HG03025 (cell line): ENCODE data around the gene UHMK1.
A peak's percentile ranks its signal among the peaks of the same experiment; 100 is the strongest.

ENCODE experiments used
- ATAC-seq: cut with Tn5 transposase; IDR thresholded peaks from one replicate; pipeline ENCODE4 v1.9.1; 2021; ENCODE audit warnings: mild to moderate bottlenecking, moderate library complexity; ENCODE audit not compliant: unreplicated experiment, low FRiP score

The UHMK1 gene

DNA sequence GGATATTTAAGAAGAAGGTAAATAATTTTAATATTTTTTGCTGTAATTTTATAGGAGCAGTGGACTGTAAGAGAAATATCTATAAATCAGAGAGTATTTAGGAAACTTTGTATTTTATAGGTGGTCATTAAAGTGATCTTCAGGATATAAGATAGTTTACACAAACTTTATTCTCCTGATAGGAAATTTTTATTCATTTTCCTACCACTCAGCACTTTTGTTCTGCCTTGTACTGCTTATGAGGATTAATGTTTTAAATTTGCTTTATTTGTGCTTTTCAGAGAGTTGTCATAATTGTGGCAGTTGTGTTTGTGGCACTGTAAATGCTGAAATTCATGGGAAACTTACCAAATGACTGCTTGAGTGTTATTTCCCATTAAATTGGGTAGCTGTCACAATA lies 29.7 kb downstream of the UHMK1 start:
- no peak for ATAC-seq

DNA sequence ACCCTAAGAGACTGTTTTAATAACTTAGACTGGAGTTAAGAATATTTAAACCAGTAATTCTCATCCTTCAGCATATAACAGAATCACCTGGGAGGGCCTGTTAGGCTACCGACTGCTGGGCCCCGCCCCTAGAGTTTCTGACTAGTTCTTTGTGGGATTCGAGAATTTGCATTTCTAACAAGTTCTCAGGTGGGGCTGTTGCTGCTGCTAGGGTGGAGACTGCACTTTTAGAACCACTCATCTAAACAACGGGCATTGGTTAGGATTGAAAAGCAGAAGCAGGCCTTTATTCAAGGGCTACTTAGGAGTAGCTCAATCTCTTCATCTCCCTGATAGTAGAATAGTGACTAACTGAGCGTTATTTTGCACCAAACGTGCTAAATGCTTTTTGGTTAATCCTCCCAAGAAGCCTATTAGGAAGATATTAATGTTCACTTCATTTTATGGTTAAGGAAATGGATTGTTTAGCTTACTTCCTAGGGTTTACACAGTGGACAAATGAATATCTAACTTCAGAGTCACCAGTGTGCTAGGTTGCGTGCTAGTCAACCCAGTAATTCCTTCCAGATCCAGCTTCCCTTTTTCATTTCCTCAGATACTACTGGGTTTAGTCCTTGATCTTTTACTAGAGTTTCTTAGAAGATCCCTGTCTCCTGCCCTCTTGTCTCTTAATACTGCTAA lies 32.8 kb downstream of the UHMK1 start:
- peak; percentile 97 for ATAC-seq

DNA sequence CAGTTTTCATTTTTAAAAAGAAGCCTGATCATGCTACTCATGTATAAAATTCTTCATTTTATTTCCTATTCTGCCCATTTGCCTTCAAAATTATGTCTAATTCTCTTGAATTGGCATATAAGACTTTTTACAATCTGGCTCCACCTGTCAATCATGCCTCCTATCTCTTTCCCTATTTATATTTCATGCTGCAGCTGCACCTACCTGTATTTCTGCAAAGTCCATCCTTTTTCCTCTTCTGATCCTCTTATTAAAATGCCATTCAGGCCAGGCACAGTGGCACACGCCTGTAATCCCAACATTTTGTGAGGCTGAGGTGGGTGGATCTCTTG lies 33.3 kb downstream of the UHMK1 start:
- no peak for ATAC-seq

DNA sequence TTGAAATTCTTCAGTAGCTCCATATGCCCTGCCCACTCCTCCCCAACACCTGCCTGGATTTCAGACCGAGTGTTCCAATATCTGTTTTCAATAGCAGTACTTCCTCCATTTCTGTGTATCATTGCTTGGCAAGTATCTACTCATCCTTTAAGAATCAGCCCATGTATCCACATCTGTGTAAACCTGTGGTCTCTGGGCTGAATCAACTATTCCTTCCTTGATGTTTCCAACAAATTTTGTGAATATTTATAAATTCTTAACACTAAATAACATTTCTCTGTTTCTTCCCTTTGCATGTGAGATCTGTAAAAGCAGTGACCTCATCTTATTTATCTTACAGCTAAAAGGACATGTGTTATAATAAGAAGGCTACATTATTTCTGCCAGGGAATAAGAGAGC lies 37.9 kb downstream of the UHMK1 start:
- no peak for ATAC-seq

DNA sequence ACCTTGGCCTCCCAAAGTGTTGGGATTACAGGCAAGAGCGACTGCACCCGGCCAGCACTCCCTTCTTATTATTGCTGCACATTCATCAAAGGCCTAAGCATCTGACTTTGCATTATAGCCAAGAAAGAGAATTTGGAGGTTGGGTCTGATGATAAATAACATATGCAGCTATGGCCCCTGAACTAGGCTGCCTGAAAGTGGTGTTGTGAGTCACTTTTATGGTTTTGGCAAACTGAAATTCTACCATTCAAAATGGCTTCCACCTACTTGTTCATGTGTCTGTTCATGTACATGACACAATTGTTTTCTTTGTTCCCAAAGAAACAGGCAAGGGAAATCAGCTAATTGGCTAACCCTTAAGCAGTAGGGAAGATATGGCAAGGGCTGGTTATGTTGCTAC lies 38.9 kb downstream of the UHMK1 start:
- no peak for ATAC-seq

DNA sequence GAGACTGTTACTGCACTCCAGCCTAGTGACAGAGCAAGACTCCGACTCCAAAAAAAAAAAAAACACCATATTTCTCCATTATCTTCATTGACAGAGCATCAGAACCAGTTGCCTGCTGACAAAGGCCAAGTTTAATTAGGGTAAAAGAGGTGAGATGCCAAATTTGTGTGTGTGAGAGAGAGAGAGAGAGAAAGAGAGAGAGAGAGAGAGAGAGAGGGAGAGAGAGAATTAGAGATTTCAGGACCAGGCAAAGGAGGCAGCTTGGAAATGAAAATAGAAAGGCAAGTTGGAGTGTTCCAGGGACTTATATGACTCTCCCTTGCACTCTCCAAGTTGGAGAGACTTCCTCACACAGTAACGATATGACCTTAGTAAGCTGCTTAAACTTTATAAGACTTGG lies 39.6 kb downstream of the UHMK1 start:
- ATAC-seq = no peak

DNA sequence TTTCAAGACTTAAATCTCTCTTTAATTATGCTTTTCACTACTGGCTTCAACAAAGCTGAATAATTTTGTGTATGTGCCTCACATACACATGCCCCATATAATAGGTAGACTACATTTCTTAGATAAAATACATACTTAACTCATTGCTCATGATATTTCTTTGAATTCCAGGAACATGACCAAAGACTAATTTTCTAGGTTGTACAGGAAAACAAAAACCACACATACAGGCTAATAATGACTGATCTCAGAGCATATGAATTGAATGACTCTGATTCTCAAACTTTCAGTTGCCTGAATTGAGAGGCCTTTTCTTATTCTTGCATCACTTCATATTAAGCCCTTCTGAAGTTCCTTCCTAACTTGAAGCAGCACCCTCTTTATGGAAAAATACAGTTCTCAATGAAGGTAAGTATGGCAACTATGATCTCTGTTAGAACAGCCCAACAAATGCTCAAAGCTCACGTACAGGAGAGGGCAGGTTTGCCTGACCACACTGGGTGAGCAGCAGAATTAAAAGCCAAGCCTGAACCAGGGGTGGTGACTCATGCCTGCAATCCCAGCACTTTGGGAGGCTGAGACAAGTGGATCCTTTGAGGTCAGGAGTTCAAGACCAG lies 41.3 kb downstream of the UHMK1 start:
- ATAC-seq = no peak

DNA sequence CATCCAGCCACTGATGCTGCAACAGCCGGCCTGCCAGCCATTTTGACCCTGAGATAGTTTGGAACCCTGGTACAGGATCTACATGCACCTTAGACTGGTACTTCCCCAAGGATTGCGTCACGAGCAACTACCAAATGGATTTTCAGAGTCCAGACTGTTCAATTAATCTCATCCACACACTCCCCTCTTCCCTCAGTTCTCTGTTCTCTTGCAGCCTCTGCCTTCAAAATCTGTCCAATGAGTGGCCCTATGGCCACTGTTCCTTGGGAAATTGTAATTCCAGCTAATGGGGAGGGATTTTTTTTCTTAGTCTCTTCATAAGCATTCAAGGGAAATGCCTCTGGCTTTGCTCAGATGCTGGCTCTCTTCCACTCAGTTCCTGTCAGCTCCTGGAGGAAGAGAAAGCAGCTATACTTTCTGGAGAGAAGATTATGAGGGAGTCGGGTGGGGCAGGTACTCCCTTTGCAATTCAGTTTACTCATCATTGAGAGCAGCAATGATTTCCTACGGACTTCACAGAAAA lies 44.1 kb downstream of the UHMK1 start:
- ATAC-seq = no peak

DNA sequence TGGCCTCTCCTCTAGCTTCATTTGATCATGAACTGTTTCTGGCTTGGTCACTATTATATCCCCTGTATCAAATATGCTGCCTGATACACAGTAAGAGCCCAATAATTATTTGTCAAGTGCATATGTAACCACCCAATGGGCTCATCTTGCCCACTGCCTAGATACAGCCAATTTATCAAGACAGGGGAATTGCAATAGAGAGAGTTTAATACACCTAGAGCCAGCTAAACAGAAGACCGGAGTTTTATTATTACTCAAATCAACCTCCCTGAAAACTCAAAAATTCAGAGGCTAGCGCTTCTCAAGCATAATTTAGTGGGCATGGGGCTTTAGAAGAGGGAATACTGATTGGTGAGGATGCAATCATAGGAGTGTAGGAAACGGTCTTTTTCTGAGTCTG lies 45.6 kb downstream of the UHMK1 start:
- no peak for ATAC-seq

DNA sequence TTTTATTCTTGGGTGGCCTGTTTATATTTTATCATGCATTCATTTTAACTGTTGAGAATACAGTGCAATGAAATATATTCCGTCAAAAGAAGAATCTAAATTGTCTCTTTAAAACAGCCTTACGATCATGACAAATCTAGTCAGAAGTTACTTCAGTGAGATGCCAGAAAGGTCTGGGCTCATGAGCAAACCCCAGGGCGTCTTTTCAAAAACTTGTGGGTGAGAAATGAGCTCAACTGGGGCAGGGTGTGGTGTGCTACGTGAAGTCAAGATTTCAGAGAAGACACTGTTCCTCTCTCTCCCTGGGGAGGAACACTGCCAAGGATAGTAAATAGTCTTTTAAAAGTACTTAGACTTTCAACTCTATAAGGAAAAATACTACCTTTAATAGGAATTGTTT lies 50.6 kb downstream of the UHMK1 start:
- ATAC-seq = no peak

DNA sequence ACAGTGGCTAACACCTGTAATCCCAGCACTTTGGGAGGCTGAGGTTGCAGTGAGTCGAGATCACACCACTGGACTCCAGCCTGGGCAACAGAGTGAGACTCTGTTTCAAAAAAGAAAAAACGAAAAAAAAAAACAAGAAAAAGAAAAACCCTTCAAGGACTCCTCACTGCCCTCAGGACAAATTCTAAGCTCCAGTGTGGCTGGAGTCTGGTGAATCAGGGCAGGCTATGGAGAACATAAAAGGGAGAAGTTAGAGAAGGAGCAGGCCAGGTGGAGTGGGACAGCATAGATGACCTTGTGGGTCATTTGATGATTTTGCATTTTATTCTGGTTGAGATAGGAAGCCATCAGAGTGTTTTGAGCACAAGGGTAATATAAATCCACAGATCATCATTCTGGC lies 51.4 kb downstream of the UHMK1 start:
- no peak for ATAC-seq

DNA sequence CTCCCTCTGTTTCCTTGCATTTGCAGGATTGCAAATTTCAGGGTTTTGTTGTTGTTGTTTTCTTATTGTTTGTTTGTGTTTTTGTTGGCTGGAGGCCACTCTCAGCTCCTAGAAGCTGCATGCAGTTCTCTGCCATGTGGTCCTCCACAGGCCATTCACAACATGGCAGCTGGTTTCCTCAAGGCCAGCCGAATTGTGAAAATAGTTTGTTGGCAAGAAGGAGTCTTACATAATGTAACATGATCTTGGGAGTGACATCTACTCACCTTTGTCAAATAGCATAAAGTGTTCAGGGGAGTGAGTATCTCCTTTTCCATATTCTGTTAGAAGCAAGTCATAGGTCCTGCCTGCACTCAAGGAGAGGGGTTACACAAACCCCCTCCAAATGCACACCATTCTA lies 53.3 kb downstream of the UHMK1 start:
- no peak for ATAC-seq

DNA sequence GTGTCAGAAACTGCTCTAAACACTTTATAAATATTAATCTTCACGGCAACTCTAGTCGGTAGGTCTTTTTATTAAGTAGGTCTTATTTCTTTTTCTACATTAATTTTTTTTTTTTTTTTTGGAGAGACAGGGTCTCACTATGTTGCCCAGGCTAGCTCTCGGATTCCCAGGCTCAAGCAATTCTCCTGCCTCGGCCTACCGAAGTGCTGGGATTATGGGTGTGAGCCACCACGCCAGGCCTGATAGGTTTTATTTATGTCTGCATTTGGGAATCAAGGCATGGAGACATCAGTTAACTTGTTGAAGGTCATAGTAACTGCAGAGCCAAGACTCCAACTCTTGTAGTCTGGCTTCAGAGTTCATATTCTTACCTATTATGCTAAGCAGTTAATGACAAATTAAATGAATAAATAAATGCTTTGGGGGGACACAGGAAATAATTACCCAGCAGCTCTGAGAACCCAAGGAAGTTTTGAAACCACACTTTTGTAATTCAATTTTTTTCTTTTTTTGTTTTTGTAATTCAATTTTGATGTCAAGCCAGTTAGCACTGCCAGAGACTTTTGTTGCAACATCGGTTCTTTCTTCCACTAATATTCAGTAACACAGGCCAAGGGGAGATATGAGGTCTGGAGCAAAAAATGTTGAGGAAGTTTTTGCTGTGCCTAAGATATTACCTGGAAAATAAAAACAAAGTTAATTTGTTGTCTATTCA lies 54.5 kb downstream of the UHMK1 start:
- no peak for ATAC-seq

DNA sequence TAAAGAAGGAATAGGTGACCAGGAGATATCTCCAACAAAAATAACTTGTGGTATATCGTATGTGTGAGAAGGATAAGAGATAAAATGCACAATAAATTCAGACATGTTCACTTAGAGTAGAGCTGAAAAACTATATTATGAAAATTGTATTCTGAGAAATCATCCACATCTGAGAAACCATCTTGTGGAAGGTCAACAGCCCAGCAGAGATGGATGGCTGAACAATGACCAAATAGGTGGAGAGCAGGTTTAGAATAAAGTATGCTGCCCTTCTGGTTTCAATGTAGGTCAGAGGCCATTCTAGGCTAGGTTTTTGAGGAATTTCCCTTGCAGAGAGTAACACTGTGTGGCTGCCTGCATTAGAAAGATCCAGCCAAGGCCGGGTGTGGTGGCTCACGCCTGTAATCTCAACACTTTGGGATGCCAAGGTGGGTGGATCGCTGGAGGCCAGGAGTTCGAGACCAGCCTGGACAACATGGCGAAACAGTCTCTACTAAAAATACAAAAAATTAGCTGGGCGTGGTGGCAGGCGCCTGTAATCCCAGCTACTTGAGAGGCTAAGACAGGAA lies 55.1 kb downstream of the UHMK1 start:
- ATAC-seq = no peak

DNA sequence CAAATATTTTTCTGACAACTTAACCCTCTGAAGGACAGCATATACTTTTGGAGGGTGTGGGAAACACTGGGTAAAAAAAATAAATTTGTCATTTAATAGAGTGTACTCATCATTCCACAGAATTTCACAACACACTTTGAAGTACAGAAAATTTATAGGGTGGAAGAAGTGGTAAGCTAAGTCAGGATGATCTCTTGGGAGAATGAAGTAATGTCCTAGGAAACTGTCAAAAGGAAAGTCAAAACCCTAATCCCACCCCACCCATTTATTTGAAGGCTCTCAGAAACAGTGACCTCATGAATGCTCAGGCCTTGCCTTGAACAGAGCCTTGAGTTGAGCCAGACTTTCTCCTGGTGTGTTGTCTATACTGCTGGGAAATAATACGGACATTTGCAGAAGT lies 56.6 kb downstream of the UHMK1 start:
- no peak for ATAC-seq

DNA sequence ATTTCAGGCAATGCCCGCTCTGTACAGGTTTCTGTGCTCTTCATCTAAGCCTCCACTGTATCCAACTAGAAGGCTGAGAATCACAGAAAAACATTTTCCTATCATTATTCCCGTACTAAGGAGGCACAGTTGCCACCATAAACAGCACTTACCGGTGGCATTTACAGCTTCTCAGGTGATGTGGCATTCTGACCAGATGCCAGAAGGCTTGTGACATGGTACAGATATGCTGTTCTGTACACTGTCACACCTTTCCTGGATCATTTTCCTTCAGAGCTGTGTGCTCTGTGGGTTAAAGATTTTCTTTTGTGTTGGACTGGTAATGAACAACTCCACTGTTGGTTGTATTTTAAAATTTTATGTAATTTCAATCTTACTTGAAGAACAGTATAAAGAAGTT lies 59.9 kb downstream of the UHMK1 start:
- ATAC-seq = no peak

DNA sequence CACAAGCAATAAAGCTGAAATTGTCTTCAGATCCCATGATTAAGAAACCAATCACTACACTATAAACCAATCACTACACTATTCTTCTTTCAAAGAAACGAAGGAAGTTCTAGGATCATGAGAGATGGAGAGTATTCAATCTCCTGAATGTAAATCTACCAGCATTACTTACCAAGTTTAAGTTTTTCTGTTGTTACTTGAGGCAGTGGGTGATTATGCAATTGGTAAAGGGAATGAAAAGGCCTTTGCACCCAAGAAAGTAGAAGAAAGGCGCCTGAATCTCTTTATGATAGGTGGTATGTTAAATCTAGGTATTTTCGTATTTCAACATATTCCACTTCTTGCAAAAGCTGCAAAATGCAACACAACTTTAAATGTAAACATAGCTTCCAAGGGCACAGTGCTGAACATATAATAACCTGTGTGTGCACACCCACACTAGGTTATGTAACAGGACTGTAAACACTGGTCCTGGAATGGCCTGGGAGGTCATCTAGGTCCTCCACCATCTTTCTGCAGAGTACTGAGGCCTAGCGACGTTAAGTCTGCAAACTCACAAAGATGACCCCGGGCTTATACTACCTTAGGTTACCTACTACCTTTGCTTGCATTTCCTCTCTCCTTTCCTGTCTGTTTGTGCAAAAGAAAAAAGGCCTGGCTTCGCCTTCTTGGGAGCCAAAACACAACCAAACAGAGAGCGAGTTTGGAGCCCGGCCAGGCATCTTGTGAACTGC lies 62.9 kb downstream of the UHMK1 start:
- ATAC-seq = no peak

DNA sequence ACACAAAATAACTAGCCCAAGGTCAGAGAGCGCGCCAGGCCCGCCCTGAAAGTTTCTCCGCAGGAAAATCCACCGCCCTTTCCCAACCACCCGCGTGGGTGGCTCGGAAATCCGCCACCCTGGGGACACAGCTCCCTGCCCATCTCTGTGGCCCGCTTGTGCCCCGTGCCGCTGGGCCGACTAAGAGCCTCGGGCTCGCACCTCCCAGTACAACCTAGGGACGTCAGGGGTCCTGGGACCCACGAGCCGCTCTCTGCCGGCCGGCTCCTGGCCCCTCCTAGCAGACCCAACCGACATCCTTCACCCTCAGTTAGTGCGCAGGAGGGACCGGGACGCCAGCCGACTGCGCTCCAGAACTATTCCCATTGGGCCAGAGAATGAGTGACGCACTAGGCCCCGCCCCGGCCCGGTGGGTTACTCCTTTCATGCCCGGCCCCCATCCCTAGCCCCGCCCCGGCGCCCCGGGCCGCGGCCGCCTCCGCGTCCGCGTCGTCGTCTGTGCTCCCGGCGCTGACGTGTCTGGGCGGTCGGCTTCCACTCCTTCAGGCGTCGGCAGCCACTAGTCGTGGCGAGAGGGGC lies 63.5 kb downstream of the UHMK1 start:
- peak; percentile 94 for ATAC-seq

DNA sequence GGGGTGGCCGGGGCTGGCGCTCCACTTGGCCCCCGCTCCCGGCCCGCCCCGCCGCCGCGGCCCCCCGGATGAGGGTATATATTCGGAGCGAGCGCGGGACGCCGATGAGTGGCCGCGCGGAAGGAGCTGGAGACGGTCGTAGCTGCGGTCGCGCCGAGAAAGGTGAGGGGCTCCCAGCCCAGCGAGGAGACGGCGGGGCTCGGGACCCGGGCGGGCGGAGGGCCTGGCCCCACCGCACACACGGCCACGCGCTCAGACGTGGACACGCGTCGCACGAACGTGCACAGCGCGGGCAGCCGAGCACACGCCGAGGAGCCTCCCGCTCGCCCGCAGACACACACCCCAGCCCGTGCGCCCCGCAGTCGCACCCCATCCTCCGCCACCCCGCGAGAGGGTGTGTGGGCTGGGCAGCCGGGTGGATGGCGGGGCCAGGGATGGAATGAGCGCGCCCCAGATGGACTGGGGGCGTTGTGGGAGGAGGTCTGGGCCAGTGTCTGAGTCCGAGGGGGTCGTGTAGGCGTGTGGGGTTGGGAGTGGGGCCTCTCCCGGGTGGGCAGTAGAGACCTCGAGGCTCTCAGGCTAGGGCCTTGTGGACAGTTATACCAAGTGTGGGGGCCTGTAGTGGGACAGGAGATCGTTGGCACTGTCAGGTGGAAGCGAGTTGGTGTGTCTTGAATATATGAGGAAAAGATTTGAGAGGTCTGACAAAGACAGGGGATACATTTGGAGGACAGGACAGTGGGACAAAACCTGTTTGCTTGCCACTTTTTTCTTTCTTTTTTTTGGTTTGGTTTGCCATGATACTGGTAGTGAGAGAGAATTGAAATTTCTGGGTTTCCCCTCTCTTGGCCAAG lies 64.2 kb downstream of the UHMK1 start, which contains the start of gene UAP1:
Gene UAP1, plus strand, starts transcription at position 107 of the 854 bp plus-strand sequence. CDS start 4,347 bp downstream, outside the sequence.
- ATAC-seq = peak; percentile 38

DNA sequence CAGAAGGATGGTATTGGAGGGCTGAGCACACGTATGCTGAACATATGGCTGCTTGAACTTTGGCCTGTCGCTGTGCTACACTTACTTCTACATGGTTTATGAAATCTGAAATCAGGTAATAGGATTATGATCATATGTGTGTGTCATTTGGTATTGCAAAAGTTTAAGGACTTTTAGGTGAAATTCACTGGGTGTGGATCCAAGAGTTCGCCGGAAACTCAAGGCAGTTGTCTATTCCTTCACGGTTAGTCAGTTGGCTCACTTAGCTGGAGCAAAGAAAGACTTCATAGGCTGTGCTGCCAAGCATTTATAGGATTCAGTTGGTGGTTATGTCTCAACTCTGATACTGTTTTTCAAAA lies 64.8 kb downstream of the UHMK1 start:
- ATAC-seq = no peak
